Neutrophil (primary cell): ENCODE results near the gene UPF2.

Experiments used
- H3K27ac ChIP-seq: fragments of 200-600 bp; sonication (generic); 2 replicates; pipeline ENCODE4 v1.5.1; 2016; ENCODE audit warnings: mild to moderate bottlenecking, moderate library complexity
- H3K27me3 ChIP-seq: fragments of 200-600 bp; sonication (generic); 2 replicates; pipeline ENCODE4 v1.6.0; 2016; ENCODE audit warnings: mild to moderate bottlenecking
- H3K36me3 ChIP-seq: fragments of 200-600 bp; sonication (generic); 2 replicates; pipeline ENCODE4 v1.5.1; 2017
- H3K4me1 ChIP-seq, 2 experiments: fragments of 200-600 bp in 1 of 2; sonication (generic) in 1 of 2; 1 replicate in 1 of 2; 2 replicates in 1 of 2; pipeline versions ENCODE4 v1.5.1 to v1.6.1; 2013 to 2016; ENCODE audit warnings: low read depth in 1 of 2, low read length in 1 of 2, mild to moderate bottlenecking in 1 of 2, moderate library complexity in 1 of 2; ENCODE audit not compliant: control insufficient read depth in 1 of 2, insufficient read depth in 1 of 2
- H3K4me3 ChIP-seq, 2 experiments: fragments of 200-600 bp in 1 of 2; sonication (generic) in 1 of 2; 1 replicate in 1 of 2; 2 replicates in 1 of 2; pipeline ENCODE4 v1.5.1; 2013 to 2016; ENCODE audit warnings: low read depth in 1 of 2, low read length in 1 of 2, mild to moderate bottlenecking in 1 of 2, moderate library complexity in 1 of 2
- H3K9me3 ChIP-seq: fragments of 200-600 bp; sonication (generic); 2 replicates; pipeline ENCODE4 v1.5.1; 2016
- TF ChIP-seq, protein P1 (sequence below): fragments of 200-600 bp; sonication (generic); IDR thresholded peaks from 2 replicates; pipeline ENCODE4 v1.5.1; 2016; ENCODE audit warnings: antibody characterized with exemption

UPF2 gene

DNA sequence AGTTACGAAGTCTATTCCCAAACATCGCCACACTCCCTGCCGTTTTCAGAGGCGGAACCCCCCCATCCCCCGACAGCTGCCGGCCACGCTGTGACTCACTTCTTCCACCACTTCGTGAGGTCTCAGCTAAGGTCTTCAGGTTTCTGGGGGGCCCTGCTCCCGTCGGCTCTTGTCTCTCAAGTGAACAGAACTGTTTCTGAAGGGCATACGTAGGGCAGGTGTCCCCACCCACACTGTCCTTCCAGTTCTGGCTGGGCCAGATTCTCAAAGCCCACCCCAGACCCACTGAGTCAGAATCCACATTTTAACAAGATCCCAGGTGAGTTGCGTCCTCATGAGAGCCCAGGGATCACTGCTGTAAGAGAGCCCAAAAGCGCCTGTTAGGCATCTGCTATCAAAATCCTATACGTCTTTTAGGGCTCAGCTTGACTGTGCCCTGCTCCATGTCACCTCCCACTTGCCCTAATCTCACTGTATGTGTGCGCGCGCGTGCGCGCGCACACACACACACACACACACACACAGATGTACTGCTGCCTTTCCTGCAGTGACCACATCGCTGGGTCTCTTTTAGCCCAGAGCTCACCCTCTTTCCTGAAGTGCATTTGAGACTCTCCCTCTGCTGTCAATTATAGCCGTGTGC lies 140.7 kb downstream of the UPF2 start:
- TF ChIP-seq, protein P1, sequence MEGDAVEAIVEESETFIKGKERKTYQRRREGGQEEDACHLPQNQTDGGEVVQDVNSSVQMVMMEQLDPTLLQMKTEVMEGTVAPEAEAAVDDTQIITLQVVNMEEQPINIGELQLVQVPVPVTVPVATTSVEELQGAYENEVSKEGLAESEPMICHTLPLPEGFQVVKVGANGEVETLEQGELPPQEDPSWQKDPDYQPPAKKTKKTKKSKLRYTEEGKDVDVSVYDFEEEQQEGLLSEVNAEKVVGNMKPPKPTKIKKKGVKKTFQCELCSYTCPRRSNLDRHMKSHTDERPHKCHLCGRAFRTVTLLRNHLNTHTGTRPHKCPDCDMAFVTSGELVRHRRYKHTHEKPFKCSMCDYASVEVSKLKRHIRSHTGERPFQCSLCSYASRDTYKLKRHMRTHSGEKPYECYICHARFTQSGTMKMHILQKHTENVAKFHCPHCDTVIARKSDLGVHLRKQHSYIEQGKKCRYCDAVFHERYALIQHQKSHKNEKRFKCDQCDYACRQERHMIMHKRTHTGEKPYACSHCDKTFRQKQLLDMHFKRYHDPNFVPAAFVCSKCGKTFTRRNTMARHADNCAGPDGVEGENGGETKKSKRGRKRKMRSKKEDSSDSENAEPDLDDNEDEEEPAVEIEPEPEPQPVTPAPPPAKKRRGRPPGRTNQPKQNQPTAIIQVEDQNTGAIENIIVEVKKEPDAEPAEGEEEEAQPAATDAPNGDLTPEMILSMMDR, result no peak
- H3K4me1 ChIP-seq, result peaks cover 0 to 3% of the 10 kb centered on the region in 2 experiments
- peaks cover 8% of the 10 kb centered on the region for H3K27me3 ChIP-seq
- no peak overlapping the region for H3K27ac ChIP-seq
- no peaks in the 10 kb centered on the region for H3K9me3 ChIP-seq
- H3K4me3 ChIP-seq, result no peak overlapping the region
- H3K36me3 ChIP-seq, result no peaks in the 10 kb centered on the region

GRCh38 chr10:11901454-11901832 lies 141.2 kb downstream of the UPF2 start:
- H3K4me1 ChIP-seq, result peaks cover 0 to 3% of the 10 kb centered on the region in 2 experiments
- no peak overlapping the region for H3K27ac ChIP-seq
- H3K27me3 ChIP-seq, result peaks cover 8% of the 10 kb centered on the region
- H3K36me3 ChIP-seq, result no peaks in the 10 kb centered on the region
- TF ChIP-seq, protein P1, result no peak
- H3K9me3 ChIP-seq, result no peaks in the 10 kb centered on the region
- H3K4me3 ChIP-seq, result no peak overlapping the region

DNA sequence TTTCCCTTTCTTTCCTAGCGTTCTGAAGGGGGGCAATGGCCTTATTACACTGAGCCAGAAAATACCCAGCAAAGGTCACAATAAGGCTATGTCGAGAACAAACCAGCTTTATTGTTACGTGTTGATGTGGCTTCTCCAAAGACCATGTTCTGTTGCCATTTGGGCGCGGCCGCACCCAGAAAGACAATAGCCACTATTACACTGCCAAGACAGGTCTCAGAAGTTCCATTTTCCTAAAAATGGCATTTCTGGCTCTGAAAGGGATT lies 141.6 kb downstream of the UPF2 start:
- Histone ChIP-seq H3K4me3 (no peak overlapping the region), H3K27me3 (peaks cover 8% of the 10 kb centered on the region), H3K4me1 (peaks cover 0 to 3% of the 10 kb centered on the region in 2 experiments), H3K36me3 (no peaks in the 10 kb centered on the region), H3K9me3 (no peaks in the 10 kb centered on the region), H3K27ac (no peak overlapping the region)
- TF ChIP-seq, protein P1, result no peak

DNA sequence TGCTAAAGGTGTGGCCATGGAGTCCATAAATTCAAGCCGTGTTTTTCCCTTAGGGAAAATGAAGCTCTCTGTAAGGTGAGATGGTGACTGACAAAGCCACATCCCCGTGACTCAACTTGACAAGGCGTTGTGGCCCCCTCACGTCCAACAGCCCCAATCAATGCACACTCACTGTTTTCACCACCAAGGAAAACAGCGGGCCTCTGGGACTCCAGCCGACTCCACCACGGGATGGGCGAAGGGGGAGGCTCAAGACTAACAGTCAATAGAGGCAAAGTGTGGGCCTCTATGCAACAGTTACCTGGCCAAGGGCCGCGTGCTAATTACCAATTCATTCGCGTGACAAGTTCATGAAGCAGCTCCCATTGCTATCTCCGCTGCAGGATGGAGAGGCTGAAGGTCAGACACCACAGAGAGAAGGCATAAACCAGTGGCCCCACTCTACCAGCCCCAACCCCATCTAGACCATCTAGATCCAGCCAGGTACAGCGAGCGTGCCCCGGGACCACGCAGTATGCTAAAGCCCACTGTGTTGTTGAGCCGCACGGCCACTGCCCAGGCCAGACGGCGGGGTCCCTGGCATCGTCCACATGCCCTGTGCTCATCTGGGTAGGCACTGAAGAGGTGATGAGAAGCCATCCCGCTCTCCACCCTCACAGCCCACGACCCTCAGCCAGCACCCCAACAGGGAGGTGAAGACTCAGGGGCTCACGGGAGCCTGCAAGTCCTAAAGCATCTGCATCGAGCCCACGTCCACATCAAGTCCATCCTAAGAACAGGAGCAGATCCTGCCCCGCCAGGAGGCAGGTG lies 143.3 kb downstream of the UPF2 start:
- TF ChIP-seq, protein P1, result no peak
- no peak overlapping the region for H3K27ac ChIP-seq

DNA sequence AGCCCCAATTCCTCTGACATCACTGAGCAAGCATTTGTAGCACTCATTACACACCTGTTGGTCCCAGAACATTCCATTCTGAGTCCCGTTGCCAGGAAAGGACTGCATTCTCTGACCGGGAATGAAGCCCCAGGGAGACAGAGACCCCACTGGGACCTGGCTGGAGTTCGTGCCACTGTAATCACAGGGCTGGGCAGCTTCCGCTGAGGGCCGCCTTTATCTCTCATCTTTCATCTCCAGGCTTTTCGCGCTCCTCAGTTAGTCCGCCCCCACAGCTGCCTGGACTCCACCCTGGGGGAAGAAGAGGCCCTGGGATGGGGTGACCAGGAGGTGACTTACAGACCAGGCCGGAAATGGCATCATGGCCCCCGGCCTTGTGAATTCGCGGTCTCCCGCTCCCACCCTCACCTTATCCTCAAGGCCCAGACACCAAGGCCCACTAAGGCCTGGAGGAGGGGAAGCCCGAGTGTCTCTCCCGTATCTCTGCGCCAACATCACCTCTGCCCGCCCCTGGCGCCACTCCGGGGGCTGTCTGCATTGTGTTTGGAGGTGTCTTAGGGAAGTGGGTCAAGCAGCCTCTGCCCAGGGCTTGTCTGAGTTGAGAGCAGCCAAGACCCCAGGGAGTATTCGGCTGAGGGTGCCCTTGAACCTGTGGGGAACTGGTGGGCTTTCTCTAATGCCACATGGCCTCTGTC lies 144.1 kb downstream of the UPF2 start:
- peaks cover 8% of the 10 kb centered on the region for H3K27me3 ChIP-seq
- H3K9me3 ChIP-seq, result no peaks in the 10 kb centered on the region
- H3K4me3 ChIP-seq, result no peak overlapping the region
- H3K27ac ChIP-seq, result no peak overlapping the region
- peaks cover 0 to 3% of the 10 kb centered on the region in 2 experiments for H3K4me1 ChIP-seq
- no peaks in the 10 kb centered on the region for H3K36me3 ChIP-seq
- TF ChIP-seq, protein P1, result no peak

More for the DNA sequence above, 143.3 kb downstream of the UPF2 start:
- no peak overlapping the region for H3K4me3 ChIP-seq
- H3K9me3 ChIP-seq, result no peaks in the 10 kb centered on the region
- H3K36me3 ChIP-seq, result no peaks in the 10 kb centered on the region
- peaks cover 0 to 3% of the 10 kb centered on the region in 2 experiments for H3K4me1 ChIP-seq
- H3K27me3 ChIP-seq, result peaks cover 8% of the 10 kb centered on the region
